ENCODE data around the gene DOCK7.

DNA sequence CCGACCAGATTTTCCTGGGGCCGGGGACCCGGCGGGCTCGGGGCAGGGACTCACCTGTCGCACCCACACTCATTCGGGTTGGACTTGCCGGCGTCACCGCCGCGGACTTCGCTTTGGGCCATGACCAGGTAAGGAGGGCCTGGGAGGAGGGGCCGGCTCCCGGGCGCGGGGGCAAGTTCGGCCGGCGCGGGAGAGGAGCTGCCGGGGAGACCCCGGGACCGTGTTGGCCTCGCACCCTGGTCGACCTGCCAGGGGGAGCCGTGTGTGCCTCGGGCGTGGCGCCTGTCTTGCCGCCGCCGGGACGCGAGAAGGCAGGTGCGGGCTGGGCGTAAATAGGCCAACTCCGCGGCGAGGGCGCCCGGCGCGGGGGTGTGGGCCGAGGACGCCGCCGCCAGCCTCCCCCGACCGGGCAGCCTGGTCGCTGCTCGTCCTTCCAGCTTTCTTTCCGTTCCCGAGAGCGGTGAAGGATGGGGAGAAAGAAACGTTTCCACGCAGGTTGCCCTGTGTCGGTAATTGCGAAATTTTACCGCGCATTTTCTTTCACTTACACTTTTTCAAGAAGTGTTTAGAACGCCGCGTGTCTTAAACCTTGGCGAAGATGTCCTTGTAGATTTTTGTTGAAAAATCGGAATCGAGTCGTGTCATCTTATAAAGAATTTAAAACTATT lies 250.8 kb downstream of the DOCK7 start:
- TF ChIP-seq, protein P1, sequence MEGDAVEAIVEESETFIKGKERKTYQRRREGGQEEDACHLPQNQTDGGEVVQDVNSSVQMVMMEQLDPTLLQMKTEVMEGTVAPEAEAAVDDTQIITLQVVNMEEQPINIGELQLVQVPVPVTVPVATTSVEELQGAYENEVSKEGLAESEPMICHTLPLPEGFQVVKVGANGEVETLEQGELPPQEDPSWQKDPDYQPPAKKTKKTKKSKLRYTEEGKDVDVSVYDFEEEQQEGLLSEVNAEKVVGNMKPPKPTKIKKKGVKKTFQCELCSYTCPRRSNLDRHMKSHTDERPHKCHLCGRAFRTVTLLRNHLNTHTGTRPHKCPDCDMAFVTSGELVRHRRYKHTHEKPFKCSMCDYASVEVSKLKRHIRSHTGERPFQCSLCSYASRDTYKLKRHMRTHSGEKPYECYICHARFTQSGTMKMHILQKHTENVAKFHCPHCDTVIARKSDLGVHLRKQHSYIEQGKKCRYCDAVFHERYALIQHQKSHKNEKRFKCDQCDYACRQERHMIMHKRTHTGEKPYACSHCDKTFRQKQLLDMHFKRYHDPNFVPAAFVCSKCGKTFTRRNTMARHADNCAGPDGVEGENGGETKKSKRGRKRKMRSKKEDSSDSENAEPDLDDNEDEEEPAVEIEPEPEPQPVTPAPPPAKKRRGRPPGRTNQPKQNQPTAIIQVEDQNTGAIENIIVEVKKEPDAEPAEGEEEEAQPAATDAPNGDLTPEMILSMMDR (IDR thresholded peaks at IDR 0.05) = no peak
- no peak for TF ChIP-seq POLR2AphosphoS5 (IDR thresholded peaks at IDR 0.05; ENCODE audit: low read depth, low read length)
- TF ChIP-seq TCF7L2 (IDR thresholded peaks at IDR 0.05; ENCODE audit: low read depth, low read length) = no peak
- TF ChIP-seq, protein P2, sequence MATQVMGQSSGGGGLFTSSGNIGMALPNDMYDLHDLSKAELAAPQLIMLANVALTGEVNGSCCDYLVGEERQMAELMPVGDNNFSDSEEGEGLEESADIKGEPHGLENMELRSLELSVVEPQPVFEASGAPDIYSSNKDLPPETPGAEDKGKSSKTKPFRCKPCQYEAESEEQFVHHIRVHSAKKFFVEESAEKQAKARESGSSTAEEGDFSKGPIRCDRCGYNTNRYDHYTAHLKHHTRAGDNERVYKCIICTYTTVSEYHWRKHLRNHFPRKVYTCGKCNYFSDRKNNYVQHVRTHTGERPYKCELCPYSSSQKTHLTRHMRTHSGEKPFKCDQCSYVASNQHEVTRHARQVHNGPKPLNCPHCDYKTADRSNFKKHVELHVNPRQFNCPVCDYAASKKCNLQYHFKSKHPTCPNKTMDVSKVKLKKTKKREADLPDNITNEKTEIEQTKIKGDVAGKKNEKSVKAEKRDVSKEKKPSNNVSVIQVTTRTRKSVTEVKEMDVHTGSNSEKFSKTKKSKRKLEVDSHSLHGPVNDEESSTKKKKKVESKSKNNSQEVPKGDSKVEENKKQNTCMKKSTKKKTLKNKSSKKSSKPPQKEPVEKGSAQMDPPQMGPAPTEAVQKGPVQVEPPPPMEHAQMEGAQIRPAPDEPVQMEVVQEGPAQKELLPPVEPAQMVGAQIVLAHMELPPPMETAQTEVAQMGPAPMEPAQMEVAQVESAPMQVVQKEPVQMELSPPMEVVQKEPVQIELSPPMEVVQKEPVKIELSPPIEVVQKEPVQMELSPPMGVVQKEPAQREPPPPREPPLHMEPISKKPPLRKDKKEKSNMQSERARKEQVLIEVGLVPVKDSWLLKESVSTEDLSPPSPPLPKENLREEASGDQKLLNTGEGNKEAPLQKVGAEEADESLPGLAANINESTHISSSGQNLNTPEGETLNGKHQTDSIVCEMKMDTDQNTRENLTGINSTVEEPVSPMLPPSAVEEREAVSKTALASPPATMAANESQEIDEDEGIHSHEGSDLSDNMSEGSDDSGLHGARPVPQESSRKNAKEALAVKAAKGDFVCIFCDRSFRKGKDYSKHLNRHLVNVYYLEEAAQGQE (IDR thresholded peaks at IDR 0.05; ENCODE audit: insufficient read depth in 1 of 2, low read depth in 2 of 2, low read length in 1 of 2) = no peak
- TF ChIP-seq SIN3A (IDR thresholded peaks at IDR 0.05; ENCODE audit: borderline replicate concordance, insufficient read depth, low read depth, low read length) = no peak
